OCI-LY1 (cell line): ENCODE data around the gene PRKCA.

Experiments used
- H2AFZ ChIP-seq: fragments of 200-600 bp; sonication (generic), shearing (Covaris generic); 2 replicates; pipeline ENCODE4 v1.6.0; 2014; ENCODE audit warnings: antibody characterized with exemption, mild to moderate bottlenecking, low read length
- H3F3A ChIP-seq: fragments of 200-600 bp; sonication (generic), shearing (Covaris generic); 2 replicates; pipeline ENCODE4 v1.6.0; 2014; ENCODE audit warnings: mild to moderate bottlenecking, antibody characterized with exemption, low read length, moderate library complexity; ENCODE audit not compliant: insufficient read depth
- H3K27ac ChIP-seq: fragments of 200-600 bp; sonication (generic); 2 replicates; pipeline ENCODE4 v1.5.1; 2014; ENCODE audit warnings: low read length, mixed run types, mild to moderate bottlenecking, low read depth; ENCODE audit not compliant: poor library complexity, severe bottlenecking
- H3K27me3 ChIP-seq: fragments of 200-600 bp; sonication (generic); 2 replicates; pipeline ENCODE4 v1.6.0; 2014; ENCODE audit warnings: antibody characterized with exemption, mild to moderate bottlenecking, low read length, moderate library complexity; ENCODE audit not compliant: insufficient read depth
- H3K36me3 ChIP-seq: fragments of 200-600 bp; sonication (generic); 2 replicates; pipeline ENCODE4 v1.6.1; 2014; ENCODE audit warnings: mild to moderate bottlenecking, antibody characterized with exemption, low read length, moderate library complexity, mixed read lengths; ENCODE audit not compliant: insufficient read depth
- H3K4me1 ChIP-seq: fragments of 200-600 bp; sonication (generic); 2 replicates; pipeline ENCODE4 v1.5.1; 2014; ENCODE audit warnings: mild to moderate bottlenecking, low read length, moderate library complexity; ENCODE audit not compliant: insufficient read depth, severe bottlenecking
- H3K4me2 ChIP-seq: fragments of 200-600 bp; sonication (generic), shearing (Covaris generic); 2 replicates; pipeline ENCODE4 v1.6.1; 2014; ENCODE audit warnings: low read length
- H3K4me3 ChIP-seq: fragments of 200-600 bp; sonication (generic); 2 replicates; pipeline ENCODE4 v1.5.1; 2014; ENCODE audit warnings: low read length, low read depth, mild to moderate bottlenecking, mixed read lengths; ENCODE audit not compliant: poor library complexity, severe bottlenecking
- H3K79me2 ChIP-seq: fragments of 200-600 bp; shearing (Covaris generic); 2 replicates; pipeline ENCODE4 v1.6.1; 2016; ENCODE audit warnings: mixed run types, low read length, mixed read lengths; ENCODE audit not compliant: insufficient read depth
- H3K9ac ChIP-seq: fragments of 200-600 bp; sonication (generic), shearing (Covaris generic); 2 replicates; pipeline ENCODE4 v1.6.1; 2014; ENCODE audit warnings: mild to moderate bottlenecking, low read length, mixed read lengths
- H3K9me2 ChIP-seq: fragments of 200-600 bp; sonication (generic), shearing (Covaris generic); 2 replicates; pipeline ENCODE4 v1.6.1; 2014; ENCODE audit warnings: low read depth, mild to moderate bottlenecking, low read length, mixed read lengths
- H3K9me3 ChIP-seq: fragments of 200-600 bp; shearing (Covaris generic); 2 replicates; pipeline ENCODE4 v1.6.1; 2014; ENCODE audit warnings: low read length, mixed read lengths
- H4K20me1 ChIP-seq: fragments of 200-600 bp; sonication (generic), shearing (Covaris generic); 2 replicates; pipeline ENCODE4 v1.6.0; 2016; ENCODE audit warnings: mild to moderate bottlenecking, low read length; ENCODE audit not compliant: insufficient read depth
- EZH2 ChIP-seq: fragments of 200-600 bp; sonication (generic), shearing (Covaris generic); IDR thresholded peaks from 2 replicates; pipeline ENCODE4 v1.8.0; 2017; ENCODE audit warnings: borderline replicate concordance, mixed run types, mild to moderate bottlenecking, antibody characterized with exemption, low read length, moderate library complexity, mixed read lengths
- TF ChIP-seq, protein P1 (sequence below): fragments of 200-600 bp; sonication (generic), shearing (Covaris generic); IDR thresholded peaks from 2 replicates; pipeline ENCODE4 v1.5.1; 2017; ENCODE audit warnings: mild to moderate bottlenecking, antibody characterized with exemption, low read length, moderate library complexity, mixed read lengths

The PRKCA gene

DNA sequence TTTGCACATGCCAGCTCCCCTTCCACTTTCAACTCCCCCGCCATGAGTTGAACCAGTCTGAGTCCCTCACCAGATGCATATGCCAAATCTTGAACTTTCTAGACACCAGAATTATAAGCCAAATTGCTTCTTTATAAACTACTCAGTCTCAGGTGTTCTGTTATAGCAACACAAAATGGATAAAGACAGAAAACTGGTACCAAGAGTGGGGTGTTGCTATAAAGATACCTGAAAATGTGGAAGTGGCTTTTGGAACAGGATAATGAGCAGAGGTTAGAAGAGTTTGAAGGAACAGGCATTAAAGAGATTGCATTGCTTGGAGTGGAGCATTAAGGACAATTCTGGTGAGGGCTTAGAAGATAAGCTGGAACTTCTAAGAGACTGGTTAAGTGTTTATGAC, 515.3 kb downstream of the PRKCA start:
- Histone ChIP-seq H2AFZ (no peak overlapping the region), H3K36me3 (no peaks in the 10 kb centered on the region; the same call in 1 of the 2 replicates), H3K9me3 (0 out of 2 replicates have a peak, but pooled peaks cover 6% of the 10 kb centered on the region), H3K4me1 (no peaks in the 10 kb centered on the region), H4K20me1 (no peaks in the 10 kb centered on the region), H3K4me2 (no peak overlapping the region), H3K27me3 (peaks cover 9% of the 10 kb centered on the region; the same call in 1 of the 2 replicates), H3K27ac (no peak overlapping the region), H3K4me3 (no peak overlapping the region), H3F3A (no peaks in the 10 kb centered on the region), H3K79me2 (no peaks in the 10 kb centered on the region), H3K9me2 (no peaks in the 10 kb centered on the region), H3K9ac (no peak overlapping the region)
- no peak for TF ChIP-seq EZH2
- TF ChIP-seq, protein P1, sequence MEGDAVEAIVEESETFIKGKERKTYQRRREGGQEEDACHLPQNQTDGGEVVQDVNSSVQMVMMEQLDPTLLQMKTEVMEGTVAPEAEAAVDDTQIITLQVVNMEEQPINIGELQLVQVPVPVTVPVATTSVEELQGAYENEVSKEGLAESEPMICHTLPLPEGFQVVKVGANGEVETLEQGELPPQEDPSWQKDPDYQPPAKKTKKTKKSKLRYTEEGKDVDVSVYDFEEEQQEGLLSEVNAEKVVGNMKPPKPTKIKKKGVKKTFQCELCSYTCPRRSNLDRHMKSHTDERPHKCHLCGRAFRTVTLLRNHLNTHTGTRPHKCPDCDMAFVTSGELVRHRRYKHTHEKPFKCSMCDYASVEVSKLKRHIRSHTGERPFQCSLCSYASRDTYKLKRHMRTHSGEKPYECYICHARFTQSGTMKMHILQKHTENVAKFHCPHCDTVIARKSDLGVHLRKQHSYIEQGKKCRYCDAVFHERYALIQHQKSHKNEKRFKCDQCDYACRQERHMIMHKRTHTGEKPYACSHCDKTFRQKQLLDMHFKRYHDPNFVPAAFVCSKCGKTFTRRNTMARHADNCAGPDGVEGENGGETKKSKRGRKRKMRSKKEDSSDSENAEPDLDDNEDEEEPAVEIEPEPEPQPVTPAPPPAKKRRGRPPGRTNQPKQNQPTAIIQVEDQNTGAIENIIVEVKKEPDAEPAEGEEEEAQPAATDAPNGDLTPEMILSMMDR, result no peak

DNA sequence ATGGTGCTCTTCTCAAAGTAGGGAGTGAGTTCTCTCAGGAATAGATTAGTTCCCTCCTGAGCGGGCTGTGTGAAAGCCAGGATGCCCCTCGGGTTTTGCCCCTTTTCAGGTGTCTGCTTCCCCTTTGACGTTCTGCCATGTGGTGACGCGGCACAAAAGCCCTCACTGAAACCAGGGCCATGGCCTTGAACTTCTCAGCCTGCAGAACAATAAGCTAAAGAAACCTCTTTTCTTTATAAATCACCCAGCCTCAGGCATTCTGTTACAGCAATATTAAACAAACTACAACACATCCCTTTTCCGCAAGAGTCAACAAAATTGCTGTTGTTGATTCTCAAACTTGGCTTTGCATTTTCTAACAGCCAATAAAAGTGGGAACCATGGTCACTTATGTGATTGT, 517.1 kb downstream of the PRKCA start:
- Histone ChIP-seq H3K4me3 (no peak overlapping the region), H3K79me2 (no peaks in the 10 kb centered on the region), H3K27me3 (peaks cover 9% of the 10 kb centered on the region; the same call in 1 of the 2 replicates), H3K36me3 (no peaks in the 10 kb centered on the region; the same call in 1 of the 2 replicates), H2AFZ (no peak overlapping the region), H3K9me3 (0 out of 2 replicates have a peak, but pooled peaks cover 6% of the 10 kb centered on the region), H4K20me1 (no peaks in the 10 kb centered on the region), H3K4me1 (no peaks in the 10 kb centered on the region), H3K9me2 (no peaks in the 10 kb centered on the region), H3F3A (no peaks in the 10 kb centered on the region), H3K4me2 (no peak overlapping the region), H3K27ac (no peak overlapping the region), H3K9ac (no peak overlapping the region)
- TF ChIP-seq, protein P1, result no peak
- no peak for TF ChIP-seq EZH2

DNA sequence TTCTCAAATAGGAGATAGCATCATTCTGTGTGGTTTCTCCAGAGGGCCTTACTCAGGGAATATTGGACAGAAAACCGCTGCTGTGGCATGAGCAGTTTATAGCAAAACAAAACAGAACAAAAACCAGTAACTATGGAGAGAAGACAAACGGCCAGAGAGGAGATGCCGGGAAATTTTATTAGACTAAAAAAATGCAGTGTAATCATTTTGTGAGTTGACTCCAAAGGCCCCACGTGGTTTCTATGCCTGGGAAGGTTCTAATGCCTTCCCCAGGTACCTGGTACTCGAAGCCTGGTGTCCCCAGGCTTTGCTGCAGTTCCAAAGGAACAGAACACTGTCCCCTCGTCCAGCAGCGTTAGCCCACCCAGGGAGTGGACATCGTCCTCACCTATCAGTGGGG, 519.6 kb downstream of the PRKCA start:
- peaks cover 9% of the 10 kb centered on the region; the same call in 1 of the 2 replicates for H3K27me3 ChIP-seq
- H3F3A ChIP-seq, result no peaks in the 10 kb centered on the region
- no peak overlapping the region for H3K9ac ChIP-seq

More for the DNA sequence above, 519.6 kb downstream of the PRKCA start:
- H2AFZ ChIP-seq, result no peak overlapping the region
- TF ChIP-seq, protein P1, result no peak
- TF ChIP-seq EZH2, result no peak
- no peaks in the 10 kb centered on the region for H4K20me1 ChIP-seq
- H3K4me3 ChIP-seq, result no peak overlapping the region
- H3K36me3 ChIP-seq, result no peaks in the 10 kb centered on the region; the same call in 1 of the 2 replicates
- H3K9me3 ChIP-seq, result 0 out of 2 replicates have a peak, but pooled peaks cover 6% of the 10 kb centered on the region
- no peak overlapping the region for H3K4me2 ChIP-seq
- H3K4me1 ChIP-seq, result no peaks in the 10 kb centered on the region
- H3K79me2 ChIP-seq, result no peaks in the 10 kb centered on the region
- no peak overlapping the region for H3K27ac ChIP-seq
- H3K9me2 ChIP-seq, result no peaks in the 10 kb centered on the region
